PC-9 (cell line): ENCODE data around the gene SLC22A23.

Experiments
- CTCF ChIP-seq: fragments of 200-600 bp; sonication (generic); conservative IDR thresholded peaks from 2 replicates; pipeline ENCODE4 v1.6.1; 2017; ENCODE audit warnings: mixed run types, antibody characterized with exemption, mild to moderate bottlenecking, moderate library complexity
- EZH2 ChIP-seq: fragments of 200-600 bp; sonication (generic); IDR thresholded peaks from 2 replicates; pipeline ENCODE4 v1.8.0; 2017; ENCODE audit warnings: antibody characterized with exemption, low read depth

- TF ChIP-seq CTCF = no peak
- TF ChIP-seq EZH2 = no peak
These were observed 101.9 kb downstream of the SLC22A23 start for GRCh38 chr6:3355011-3355357.
